NK-92 treated with Interleukin-12 subunit alpha and Interleukin-12 subunit beta, amount 100 ng/mL, for 24 hours (cell line): ENCODE results near the gene HDAC1.
"Not testable (repeated sequence)": the region's sequence is repeated elsewhere in the genome, so short reads cannot be mapped to it uniquely, and the experiment has no call there.

Experiments
- DNase-seq: peaks from one replicate; lab custom pipeline; 2025; lab: John Stamatoyannopoulos, UW

Gene HDAC1

GRCh38 chr1:32349211-32349708 lies 57.4 kb downstream of the HDAC1 start:
- DNase-seq, result no peak

- DNase-seq, result peak; percentile 38
These were observed 59.0 kb downstream of the HDAC1 start for GRCh38 chr1:32350785-32351398.

DNA sequence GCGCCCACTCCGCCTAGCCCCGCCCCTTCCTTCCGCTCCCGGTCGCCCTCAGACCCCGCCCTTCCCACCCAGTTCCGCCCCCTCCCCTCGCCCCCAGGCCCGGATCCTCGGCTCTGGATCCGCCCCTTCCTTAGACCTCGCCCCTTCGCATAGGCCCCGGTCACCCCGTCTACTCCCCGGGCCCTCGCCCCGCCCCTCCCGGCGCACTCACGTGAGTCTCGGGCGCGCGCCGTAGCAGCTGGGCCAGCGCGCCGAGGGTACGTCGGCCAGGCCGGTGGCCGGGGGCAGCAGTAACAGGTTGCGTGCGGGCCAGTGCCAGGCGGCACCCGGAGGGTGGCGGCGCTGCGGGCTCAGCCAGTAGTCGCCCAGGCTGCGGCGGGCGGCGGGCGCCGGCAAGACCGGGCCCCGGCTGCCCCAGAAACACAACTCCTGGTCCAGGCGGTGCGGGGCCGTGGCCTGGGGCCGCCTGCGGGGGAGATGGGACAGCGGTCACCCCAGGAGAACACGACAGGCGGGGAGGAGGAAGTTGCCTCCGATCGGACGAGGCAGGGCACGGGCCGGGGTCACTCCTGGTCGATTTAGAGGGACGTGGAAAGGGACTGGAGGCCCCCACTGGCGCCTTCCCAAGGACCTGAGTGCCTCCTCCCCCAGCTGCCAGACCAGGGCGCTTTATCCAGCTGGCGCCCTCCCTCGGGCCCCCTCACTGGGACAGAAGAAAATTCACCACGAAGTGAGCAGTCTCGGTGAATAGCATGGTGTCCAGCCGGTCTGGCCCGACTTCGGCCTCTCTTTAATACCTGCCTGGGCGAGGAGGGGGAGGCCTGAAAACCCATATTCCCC lies 59.7 kb downstream of the HDAC1 start:
- peak; percentile 48 for DNase-seq

DNA sequence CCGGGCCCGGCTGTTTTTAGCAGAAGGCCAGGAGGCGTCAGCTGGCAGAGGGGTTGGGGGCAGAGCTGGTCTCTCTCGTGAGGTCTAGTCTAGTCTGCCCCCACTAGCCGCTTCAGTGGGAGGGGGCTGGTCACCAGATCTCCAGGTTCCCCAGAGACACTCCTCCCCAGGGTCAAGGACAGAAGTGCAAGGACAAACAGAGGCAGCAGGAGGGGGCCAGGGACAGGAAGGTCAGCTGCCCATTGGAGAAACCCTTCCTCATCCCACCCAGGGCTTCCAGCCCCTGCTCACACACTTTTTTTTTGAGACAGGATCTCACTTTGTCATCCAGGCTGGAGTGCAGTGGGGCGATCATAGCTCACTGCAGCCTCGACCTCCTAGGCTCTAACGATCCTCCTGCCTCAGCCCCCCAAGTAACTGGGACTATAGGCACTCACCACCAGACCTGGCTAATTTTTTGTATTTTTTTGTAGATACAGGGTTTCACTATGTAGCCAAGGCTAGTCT lies 60.4 kb downstream of the HDAC1 start:
- DNase-seq, result no peak

DNA sequence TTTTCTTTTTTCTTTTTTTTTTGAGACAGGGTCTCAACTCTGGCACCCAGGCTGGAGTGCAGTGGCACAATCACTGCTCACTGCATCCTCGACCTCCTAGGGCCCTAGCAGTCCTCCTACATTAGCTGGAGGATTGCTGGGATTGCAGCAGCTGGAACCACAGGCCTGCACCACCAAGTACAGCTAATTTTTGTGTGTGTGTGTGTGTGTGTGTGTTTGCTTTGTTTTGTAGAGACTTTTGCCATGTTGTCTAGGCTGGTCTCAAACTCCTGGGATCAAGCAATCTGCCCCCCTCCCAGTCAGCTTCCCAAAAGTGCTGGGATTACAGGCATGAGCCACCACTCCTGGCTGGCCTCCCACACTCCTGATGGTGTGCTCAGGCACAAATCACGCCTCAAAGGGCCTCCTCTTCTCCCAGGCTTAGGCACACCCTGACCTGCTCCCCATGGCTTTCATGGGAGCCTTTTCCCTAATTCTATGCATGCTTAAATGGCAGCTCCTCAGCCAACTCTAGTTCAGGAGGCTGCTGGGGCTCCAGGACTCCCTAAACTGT lies 61.0 kb downstream of the HDAC1 start:
- DNase-seq, result no peak

DNA sequence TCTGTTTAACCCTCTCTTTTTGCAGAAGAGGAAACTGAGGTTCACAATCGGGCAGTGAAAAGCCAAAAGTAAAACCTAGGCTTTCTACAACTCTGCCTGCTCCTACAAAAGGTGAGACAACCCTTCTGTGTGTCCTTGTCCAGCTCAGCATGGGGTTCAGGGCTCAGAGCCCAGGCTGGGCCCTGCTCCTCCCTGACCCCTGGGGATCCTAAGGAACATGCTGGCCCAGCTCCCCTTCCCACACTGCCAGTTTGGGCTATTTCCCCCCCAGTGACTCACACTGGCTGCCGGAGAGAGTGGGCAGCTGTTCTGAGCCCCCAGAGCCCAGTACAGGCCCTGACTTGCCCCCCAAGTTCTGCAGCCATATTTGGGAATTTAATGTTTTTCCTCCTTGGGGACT lies 61.5 kb downstream of the HDAC1 start:
- DNase-seq, result no peak

DNA sequence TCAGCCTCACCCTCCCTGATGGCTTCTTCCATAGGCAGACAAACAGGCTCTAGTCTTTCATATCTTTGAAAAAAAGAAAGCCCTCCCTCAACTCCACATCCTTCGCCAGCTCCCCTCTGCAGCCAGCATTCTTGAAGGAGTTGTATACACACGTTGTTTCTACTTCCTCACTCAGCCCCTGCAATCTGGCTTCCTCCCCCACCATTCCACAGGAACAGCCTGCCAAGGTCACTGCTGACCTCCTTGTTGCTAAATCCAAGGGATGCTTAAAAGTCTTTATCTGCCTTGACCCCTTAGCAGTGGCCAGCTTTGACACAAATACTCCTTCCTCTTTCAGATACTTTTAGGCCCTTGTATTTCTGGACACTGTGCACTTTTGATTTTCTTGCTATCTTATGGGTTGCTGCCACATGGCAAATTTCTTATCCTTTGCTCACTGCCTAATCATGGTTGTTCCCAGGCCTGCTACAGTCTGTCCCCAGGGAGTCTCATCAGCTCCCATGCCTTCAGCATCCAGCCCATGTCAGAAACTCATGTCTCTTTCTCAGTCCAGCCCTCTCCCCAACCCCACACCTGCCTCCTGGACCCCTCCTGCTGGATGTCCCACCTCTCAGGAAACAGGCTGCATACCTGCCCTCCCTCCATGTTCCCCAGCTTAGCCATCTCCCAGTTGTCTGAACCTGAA lies 62.1 kb downstream of the HDAC1 start:
- no peak for DNase-seq

GRCh38 chr1:32355778-32356177 lies 63.9 kb downstream of the HDAC1 start:
- DNase-seq, result not testable (repeated sequence)

DNA sequence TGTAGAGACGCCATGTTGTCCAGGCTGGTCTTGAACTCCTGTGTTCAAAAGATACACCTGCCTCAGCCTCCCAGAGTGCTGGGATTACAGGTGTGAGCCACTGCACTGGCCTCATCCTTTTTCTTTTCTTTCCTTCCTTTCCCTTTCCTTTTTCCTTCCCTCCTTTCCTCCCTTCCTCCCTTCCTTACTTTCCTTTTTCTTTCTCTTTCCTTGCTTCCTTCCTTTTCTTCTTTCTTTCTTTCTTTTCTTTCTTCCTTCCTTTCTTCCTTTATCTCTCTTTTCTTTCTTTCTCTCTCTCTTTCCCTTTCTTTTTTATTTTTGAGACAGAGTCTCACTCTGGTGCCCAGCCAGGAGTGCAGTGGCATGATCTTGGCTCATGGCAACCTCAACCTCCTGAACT lies 64.6 kb downstream of the HDAC1 start:
- no peak for DNase-seq

DNA sequence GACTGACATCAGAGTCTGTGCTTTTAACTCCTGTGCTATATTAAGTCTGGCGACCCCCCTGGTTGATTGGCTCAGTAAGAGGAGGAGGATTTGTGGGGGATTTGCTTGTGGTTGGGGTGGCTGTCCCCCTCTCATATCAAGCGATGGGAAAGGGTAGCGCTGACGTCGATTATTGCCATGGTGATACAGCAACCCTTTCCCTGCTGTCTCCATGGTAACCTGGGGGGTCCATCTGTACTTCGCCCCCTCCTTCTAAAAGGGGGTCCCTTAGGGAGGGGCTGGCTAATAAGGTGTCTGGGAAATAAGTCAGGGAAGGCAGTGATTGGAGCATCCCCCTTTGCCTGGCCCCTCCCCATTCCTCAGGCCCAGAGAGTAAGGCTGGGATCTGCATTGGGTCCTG lies 65.7 kb downstream of the HDAC1 start:
- DNase-seq, result no peak

- DNase-seq, result no peak
These were observed 66.6 kb downstream of the HDAC1 start for GRCh38 chr1:32358435-32358834.

DNA sequence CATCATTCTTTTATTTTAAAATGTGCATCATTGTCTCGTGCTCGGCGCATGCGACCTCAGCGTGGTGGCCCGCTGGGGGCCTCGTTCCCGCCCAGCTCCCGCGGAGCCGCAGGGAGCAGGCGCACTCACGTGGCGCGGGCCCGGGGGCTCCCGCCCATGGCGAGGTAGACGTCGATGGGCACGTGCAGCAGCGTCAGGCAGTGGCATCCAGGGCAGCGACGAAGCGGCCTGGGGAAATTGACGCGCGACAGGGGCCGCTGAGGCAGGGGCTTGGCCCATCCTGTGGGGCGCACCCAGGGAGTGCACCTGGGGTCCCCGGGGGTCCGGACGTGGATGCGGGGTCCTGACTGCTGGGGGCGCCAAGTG lies 69.4 kb downstream of the HDAC1 start:
- no peak for DNase-seq

DNA sequence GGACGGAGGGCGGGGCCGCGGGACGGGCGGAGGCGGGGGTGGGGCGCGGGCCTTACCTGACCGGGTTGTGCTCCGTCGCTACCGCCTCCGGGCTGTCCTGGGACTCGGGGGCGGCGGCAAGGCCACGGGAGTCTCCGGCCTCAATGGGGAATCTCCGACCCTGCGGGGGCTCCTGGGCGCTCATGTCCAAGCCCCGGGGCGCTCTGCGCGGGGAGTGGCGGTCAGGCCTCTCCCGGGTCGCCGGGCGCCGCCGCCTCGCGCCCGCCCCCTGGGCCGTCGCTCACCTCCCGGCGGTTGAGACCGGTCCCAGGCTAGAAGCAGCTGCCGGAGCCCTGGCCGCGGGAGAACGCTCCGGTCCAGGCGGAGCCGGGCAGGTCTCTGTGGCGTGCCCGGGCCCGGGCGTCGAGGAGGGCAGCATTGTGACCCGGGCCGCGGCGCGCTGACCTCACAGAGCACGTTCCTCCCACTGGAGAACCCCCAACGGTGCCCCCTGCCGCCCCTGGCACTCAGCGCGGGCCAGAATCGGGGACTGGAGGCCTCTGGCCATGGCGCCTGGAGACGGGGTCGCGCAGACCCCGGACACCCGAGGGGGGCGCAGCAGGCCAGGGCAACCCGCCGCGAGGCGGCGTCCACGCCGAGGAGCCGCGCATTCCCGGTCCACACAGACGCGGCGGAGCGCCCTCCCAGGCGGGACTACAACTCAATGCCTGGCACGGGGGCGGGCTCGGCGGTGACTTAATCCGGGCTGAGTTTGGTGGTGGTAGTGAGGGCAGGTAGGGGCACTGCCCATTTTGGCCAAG lies 70.0 kb downstream of the HDAC1 start:
- no peak for DNase-seq

- DNase-seq, result no peak
These were observed 70.8 kb downstream of the HDAC1 start, which contains the start of the genes FAM229A and TSSK3 for GRCh38 chr1:32362474-32363313. FAM229A (minus strand) TSS chr1:32362485; CDS start chr1:32362091, 394 bp downstream. TSSK3 (plus strand) TSS chr1:32362539; CDS start chr1:32362702, 163 bp downstream.

GRCh38 chr1:32363713-32364112 lies 71.8 kb downstream of the HDAC1 start:
- no peak for DNase-seq

GRCh38 chr1:32364836-32365235 lies 73.0 kb downstream of the HDAC1 start:
- no peak for DNase-seq

DNA sequence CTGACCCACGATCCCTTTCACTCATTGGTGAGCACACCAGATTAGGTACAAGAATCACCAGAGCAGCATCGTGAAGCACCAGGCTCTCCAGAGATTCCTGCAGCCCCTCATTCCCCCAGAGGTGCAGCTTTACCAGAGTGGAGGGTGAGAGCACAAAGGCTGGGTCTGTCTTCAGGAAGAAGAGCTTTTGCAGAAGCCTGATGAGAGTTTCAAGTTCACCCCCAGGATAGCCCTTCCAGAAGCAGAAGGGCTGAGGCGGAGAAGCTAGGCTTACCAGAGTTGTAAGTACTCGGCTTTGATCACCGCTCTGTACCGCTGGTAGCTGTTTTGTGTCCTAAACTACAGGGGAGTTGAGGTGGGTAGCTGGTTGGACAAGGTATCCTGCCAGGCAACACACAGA lies 73.6 kb downstream of the HDAC1 start:
- DNase-seq, result no peak

- DNase-seq, result no peak
These were observed 76.2 kb downstream of the HDAC1 start for GRCh38 chr1:32367912-32368635.

DNA sequence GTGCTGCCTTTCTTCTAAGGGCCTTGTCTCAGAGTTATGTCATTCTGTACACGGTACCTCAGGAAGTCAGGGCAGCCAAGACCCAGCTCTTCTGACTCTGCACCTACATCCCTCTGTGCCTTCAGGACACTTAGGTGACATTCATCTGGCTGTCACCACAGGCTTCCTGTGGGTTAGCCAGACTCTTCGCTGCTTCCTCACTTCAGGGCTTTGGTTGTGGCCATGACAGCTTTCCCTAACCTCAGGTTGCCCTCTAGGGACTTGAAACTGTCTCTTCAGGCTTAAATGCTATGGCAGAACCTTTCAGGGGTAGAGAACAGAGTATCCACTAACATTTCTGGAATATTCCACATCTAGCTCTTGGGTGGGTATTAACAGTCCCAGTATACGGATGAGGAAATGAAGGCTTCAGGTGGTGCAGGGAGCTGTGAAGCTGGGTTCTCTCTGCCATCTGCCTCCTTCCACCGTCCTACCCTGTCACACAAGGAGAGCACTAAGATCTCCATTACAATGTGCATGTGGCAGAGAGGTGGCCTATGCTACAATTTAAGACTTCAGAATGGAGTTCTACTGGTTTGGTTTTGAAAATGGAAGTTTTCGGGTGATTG lies 80.4 kb downstream of the HDAC1 start:
- DNase-seq, result peak; percentile 10
